Fibroblast of lung (primary cell): Measurements from ENCODE around the gene EYA2.

Source experiments
- EZH2 ChIP-seq: IDR thresholded peaks from 2 replicates; pipeline ENCODE4 v1.5.1; 2012; ENCODE audit warnings: low read length, control low read depth, mild to moderate bottlenecking; ENCODE audit errors: missing control alignments
- TF ChIP-seq, protein P1 (sequence below), 2 donors: IDR thresholded peaks in 1 of 2; conservative IDR thresholded peaks in 1 of 2; 1 replicate in 1 of 2; 2 replicates in 1 of 2; pipeline ENCODE4 v1.5.1; 2011 to 2012; ENCODE audit warnings: low read length in 2 of 2, control low read depth in 1 of 2, inconsistent platforms in 1 of 2, low read depth in 1 of 2, mild to moderate bottlenecking in 1 of 2

DNA sequence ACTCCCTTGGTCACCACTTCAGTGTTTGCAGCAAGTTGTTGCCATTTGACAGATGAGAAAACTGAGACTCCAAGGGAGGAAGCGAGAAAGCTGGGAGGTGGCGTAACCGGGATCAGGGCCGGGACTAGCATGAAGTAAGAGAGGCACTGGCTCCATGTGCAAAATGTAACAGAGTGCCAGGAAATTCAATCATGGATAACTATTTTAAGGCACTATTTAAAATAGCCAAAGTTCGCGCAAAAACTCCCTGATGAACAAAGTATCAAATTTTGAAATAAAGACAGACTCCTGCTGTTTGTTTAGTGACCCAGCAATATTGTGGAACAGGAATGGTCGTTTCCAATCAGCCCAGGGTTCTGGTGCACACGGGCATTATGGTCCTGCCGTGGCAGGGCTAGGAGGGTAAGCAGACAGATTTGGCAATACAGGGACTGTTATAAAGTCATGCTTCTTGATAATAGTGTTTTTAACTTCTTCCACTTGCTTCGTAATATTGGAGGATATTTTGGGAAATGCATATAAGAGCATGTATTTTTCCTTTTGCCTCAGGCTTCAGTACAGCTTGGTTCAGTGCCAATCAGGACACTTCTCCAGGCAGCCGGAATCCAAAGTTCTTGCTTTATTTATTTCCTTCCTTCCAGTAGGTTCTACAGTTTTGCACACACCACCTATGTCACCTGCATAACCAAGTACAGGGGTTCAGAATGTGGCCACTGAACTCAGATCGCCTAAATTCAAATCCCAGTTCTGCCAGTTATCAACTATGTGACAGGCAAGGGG lies 141.6 kb downstream of the EYA2 start:
- TF ChIP-seq, protein P1, sequence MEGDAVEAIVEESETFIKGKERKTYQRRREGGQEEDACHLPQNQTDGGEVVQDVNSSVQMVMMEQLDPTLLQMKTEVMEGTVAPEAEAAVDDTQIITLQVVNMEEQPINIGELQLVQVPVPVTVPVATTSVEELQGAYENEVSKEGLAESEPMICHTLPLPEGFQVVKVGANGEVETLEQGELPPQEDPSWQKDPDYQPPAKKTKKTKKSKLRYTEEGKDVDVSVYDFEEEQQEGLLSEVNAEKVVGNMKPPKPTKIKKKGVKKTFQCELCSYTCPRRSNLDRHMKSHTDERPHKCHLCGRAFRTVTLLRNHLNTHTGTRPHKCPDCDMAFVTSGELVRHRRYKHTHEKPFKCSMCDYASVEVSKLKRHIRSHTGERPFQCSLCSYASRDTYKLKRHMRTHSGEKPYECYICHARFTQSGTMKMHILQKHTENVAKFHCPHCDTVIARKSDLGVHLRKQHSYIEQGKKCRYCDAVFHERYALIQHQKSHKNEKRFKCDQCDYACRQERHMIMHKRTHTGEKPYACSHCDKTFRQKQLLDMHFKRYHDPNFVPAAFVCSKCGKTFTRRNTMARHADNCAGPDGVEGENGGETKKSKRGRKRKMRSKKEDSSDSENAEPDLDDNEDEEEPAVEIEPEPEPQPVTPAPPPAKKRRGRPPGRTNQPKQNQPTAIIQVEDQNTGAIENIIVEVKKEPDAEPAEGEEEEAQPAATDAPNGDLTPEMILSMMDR (conservative IDR thresholded peaks at IDR 0.05 in 1 of 2, IDR thresholded peaks at IDR 0.05 in 1 of 2; ENCODE audit: low read depth in 1 of 2, low read length in 2 of 2): no peak
- no peak for TF ChIP-seq EZH2
